Keratinocyte (primary cell): Measurements from ENCODE around the gene APOBEC3F. TPM values are rescaled to one million over a fixed set of nuclear protein-coding genes. Genes with fewer than 3 reads are reported as not detected.
"Not testable (repeated sequence)": the region's sequence is repeated elsewhere in the genome, so short reads cannot be mapped to it uniquely, and the experiment has no call there.

Experiments
- DNase-seq: peaks from one replicate; pipeline ENCODE4 v3.0.0-alpha.2; 2011; ENCODE audit warnings: low read depth, missing footprints, low spot score
- FAIRE-seq: peaks from 2 replicates; lab custom pipeline; 2011; peaks lifted over from hg19 to GRCh38; lab: Jason Lieb, UNC
- H2AFZ ChIP-seq: 2 replicates; pipeline ENCODE4 v1.6.0; 2012; ENCODE audit warnings: low read length, control low read depth, inconsistent platforms; ENCODE audit not compliant: control insufficient read depth
- H3K27ac ChIP-seq: 2 replicates; pipeline ENCODE4 v1.5.1; 2011; ENCODE audit warnings: low read length; ENCODE audit not compliant: control insufficient read depth, insufficient read depth
- H3K27me3 ChIP-seq: 3 replicates; pipeline ENCODE4 v1.6.0; 2011; ENCODE audit warnings: low read length; ENCODE audit not compliant: control insufficient read depth, insufficient read depth; ENCODE audit errors: extremely low read depth
- H3K36me3 ChIP-seq, 2 experiments: 2 replicates in 1 of 2; 3 replicates in 1 of 2; pipeline ENCODE4 v1.5.1; 2011; ENCODE audit warnings: low read length in 2 of 2, mild to moderate bottlenecking in 1 of 2; ENCODE audit not compliant: control insufficient read depth in 2 of 2, insufficient read depth in 2 of 2; ENCODE audit errors: extremely low read depth in 1 of 2
- H3K4me1 ChIP-seq: 3 replicates; pipeline ENCODE4 v1.5.1; 2011; ENCODE audit warnings: low read length; ENCODE audit not compliant: control insufficient read depth, insufficient read depth; ENCODE audit errors: extremely low read depth
- H3K4me2 ChIP-seq: 3 replicates; pipeline ENCODE4 v1.6.0; 2011; ENCODE audit warnings: low read depth, low read length; ENCODE audit not compliant: control insufficient read depth, insufficient read depth; ENCODE audit errors: extremely low read depth
- H3K4me3 ChIP-seq, 3 experiments: fragments of 200-600 bp in 1 of 3; sonication (generic) in 1 of 3; 2 replicates in 2 of 3; 3 replicates in 1 of 3; pipeline ENCODE4 v1.5.1; 2011 to 2016; ENCODE audit warnings: low read length in 3 of 3, mild to moderate bottlenecking in 3 of 3, control low read depth in 2 of 3, inconsistent platforms in 1 of 3, low read depth in 1 of 3, mixed read lengths in 1 of 3, mixed run types in 1 of 3, moderate library complexity in 1 of 3; ENCODE audit not compliant: control insufficient read depth in 2 of 3, insufficient read depth in 2 of 3; ENCODE audit errors: extremely low read depth in 1 of 3
- H3K79me2 ChIP-seq: 2 replicates; pipeline ENCODE4 v1.6.0; 2012; ENCODE audit warnings: low read length; ENCODE audit not compliant: control insufficient read depth, insufficient read depth
- H3K9ac ChIP-seq: 3 replicates; pipeline ENCODE4 v1.6.0; 2011; ENCODE audit warnings: low read length; ENCODE audit not compliant: control insufficient read depth, insufficient read depth; ENCODE audit errors: extremely low read depth
- H3K9me1 ChIP-seq: 3 replicates; pipeline ENCODE4 v1.6.0; 2011; ENCODE audit warnings: low read length; ENCODE audit not compliant: control insufficient read depth, insufficient read depth; ENCODE audit errors: extremely low read depth
- H3K9me3 ChIP-seq: 2 replicates; pipeline ENCODE4 v1.5.1; 2012; ENCODE audit warnings: low read depth, low read length; ENCODE audit not compliant: control insufficient read depth
- H4K20me1 ChIP-seq: 3 replicates; pipeline ENCODE4 v1.6.0; 2011; ENCODE audit warnings: low read length; ENCODE audit not compliant: control insufficient read depth, insufficient read depth; ENCODE audit errors: extremely low read depth
- CTCF ChIP-seq, 3 experiments: IDR thresholded peaks in 1 of 3; conservative IDR thresholded peaks in 1 of 3; optimal IDR thresholded peaks in 1 of 3; 2 replicates in 2 of 3; 3 replicates in 1 of 3; pipeline versions ENCODE3 to v1.5.1; 2011; ENCODE audit warnings: low read length in 3 of 3, mild to moderate bottlenecking in 3 of 3, moderate library complexity in 2 of 3, control low read depth in 1 of 3, inconsistent platforms in 1 of 3; ENCODE audit not compliant: insufficient read depth in 2 of 3; ENCODE audit errors: extremely low read depth in 1 of 3
- EZH2 ChIP-seq: IDR thresholded peaks from one replicate; pipeline ENCODE4 v1.6.1; 2012; ENCODE audit warnings: inconsistent platforms, mild to moderate bottlenecking, low read length, moderate library complexity
- dilution Hi-C: fragments of 300-500 bp; cut with MboI; formaldehyde crosslinking; loops from one replicate; pipeline ENCODE4 v1.7.0; 2020; ENCODE audit warnings: low sequenced_read_pairs; ENCODE audit not compliant: extremely low pct_ligation_motif_present
- polyA plus RNA-seq, 5 experiments: library from polyadenylated mRNA; depleted of rRNA in 3 of 5; stranded (reverse) in 3 of 5; stranded (forward) in 1 of 5; unstranded in 1 of 5; fragments of >200 nt; gene quantifications; 1 replicate in 1 of 5; 2 replicates in 3 of 5; 3 replicates in 1 of 5; pipeline versions ENCODE4 v1.2.1 to v1.2.3, GENCODE V29; 2011 to 2012; ENCODE audit warnings: missing spikeins in 2 of 5, low read depth in 1 of 5, low replicate concordance in 1 of 5

Gene APOBEC3F
- polyA plus RNA-seq, 1 donor (not counting 4 experiments of a cell fraction or from before 2014, with no cell fraction given), result 7.9 TPM

GRCh38 chr22:39007177-39007576 lies 33.5 kb upstream of the APOBEC3F start:
- Histone ChIP-seq H4K20me1 (no peaks in the 10 kb centered on the region), H3K27ac (no peak overlapping the region), H3K9me3 (no peaks in the 10 kb centered on the region), H3K9ac (no peak overlapping the region), H3K4me1 (peaks cover 3% of the 10 kb centered on the region), H3K4me3 (no peak overlapping the region), H3K79me2 (no peaks in the 10 kb centered on the region), H3K36me3 (no peaks in the 10 kb centered on the region), H2AFZ (no peak overlapping the region), H3K9me1 (no peaks in the 10 kb centered on the region), H3K4me2 (no peak overlapping the region), H3K27me3 (no peaks in the 10 kb centered on the region)
- dilution Hi-C loops, result no loop called here
- no peak for FAIRE-seq
- no peak for DNase-seq
- TF ChIP-seq EZH2 (no peak), CTCF (optimal IDR thresholded peaks at IDR 0.05 in 1 of 3, IDR thresholded peaks at IDR 0.05 in 1 of 3, conservative IDR thresholded peaks at IDR 0.05 in 1 of 3; ENCODE audit: extremely low read depth in 1 of 3, insufficient read depth in 2 of 3, low read length in 3 of 3) (no peak)

- H3K79me2 ChIP-seq, dilution Hi-C loops, H3K9me3 ChIP-seq, H3K27ac ChIP-seq, H3K36me3 ChIP-seq, H2AFZ ChIP-seq, H3K9ac ChIP-seq, H3K27me3 ChIP-seq, H4K20me1 ChIP-seq, H3K4me2 ChIP-seq, FAIRE-seq, DNase-seq, H3K4me1 ChIP-seq, H3K4me3 ChIP-seq, H3K9me1 ChIP-seq: not testable (repeated sequence)
These were observed 32.3 kb upstream of the APOBEC3F start for GRCh38 chr22:39008271-39008850.

- FAIRE-seq, result no peak
- no peak overlapping the region for H3K9ac ChIP-seq
- peaks cover 10% of the 10 kb centered on the region for H3K4me1 ChIP-seq
- H2AFZ ChIP-seq, result no peak overlapping the region
- TF ChIP-seq CTCF (optimal IDR thresholded peaks at IDR 0.05 in 1 of 3, IDR thresholded peaks at IDR 0.05 in 1 of 3, conservative IDR thresholded peaks at IDR 0.05 in 1 of 3; ENCODE audit: extremely low read depth in 1 of 3, insufficient read depth in 2 of 3, low read length in 3 of 3) (no peak), EZH2 (no peak)
- DNase-seq, result no peak
- dilution Hi-C loops, result no loop called here
- H3K27ac ChIP-seq, result no peak overlapping the region
- no peaks in the 10 kb centered on the region for H3K27me3 ChIP-seq
- H4K20me1 ChIP-seq, result no peaks in the 10 kb centered on the region
- H3K79me2 ChIP-seq, result peaks cover 16% of the 10 kb centered on the region
- H3K36me3 ChIP-seq, result no peaks in the 10 kb centered on the region
- no peaks in the 10 kb centered on the region for H3K9me1 ChIP-seq
- no peaks in the 10 kb centered on the region for H3K9me3 ChIP-seq
- H3K4me3 ChIP-seq, result no peak overlapping the region
- H3K4me2 ChIP-seq, result no peak overlapping the region
These were observed 29.7 kb upstream of the APOBEC3F start for GRCh38 chr22:39010946-39011345.
